HG03442 (cell line): ENCODE results near the gene KATNAL1.

ENCODE experiments used
- ATAC-seq: cut with Tn5 transposase; IDR thresholded peaks from one replicate; pipeline ENCODE4 v1.9.1; 2021; ENCODE audit warnings: mild to moderate bottlenecking, moderate library complexity; ENCODE audit not compliant: unreplicated experiment

The KATNAL1 gene

DNA sequence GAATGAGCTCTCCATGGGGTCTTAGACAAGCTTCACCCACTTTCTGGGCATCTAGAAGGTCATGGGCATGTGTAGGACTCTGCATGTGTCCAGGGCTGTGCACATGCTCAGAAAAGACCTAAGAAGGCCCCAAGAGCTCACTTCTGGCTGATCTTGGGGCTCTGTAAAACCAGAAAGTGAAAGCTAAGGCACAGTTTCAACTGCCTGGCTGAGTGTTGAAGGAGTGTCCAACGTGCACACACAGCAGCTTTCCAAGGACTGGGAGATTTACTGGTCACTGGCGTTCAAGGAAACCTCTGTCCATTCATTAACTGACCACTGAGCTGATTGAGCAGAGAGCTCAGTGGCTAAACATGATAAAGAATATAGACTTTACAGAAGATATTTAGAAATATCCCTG is 137.9 kb downstream of the KATNAL1 start:
- ATAC-seq = no peak

DNA sequence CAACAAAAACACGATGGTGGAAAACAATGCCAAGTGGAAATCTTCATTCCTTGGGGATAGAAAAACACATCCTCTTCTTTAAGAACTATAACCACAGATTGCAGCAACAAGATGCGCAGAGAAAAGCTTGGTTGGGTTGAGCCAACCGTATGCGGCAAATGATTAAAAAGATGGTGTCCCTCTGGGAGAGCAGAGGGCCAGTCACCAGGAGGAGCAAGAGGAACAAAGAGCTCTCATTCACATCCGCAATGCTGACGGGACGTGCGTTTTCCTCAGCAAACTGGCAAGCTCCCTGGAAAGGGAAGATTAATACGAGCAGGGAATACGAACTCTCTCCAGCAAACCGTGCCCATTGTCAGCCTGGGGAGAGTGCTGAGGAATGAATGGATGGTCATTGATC is 141.6 kb downstream of the KATNAL1 start:
- ATAC-seq = no peak

DNA sequence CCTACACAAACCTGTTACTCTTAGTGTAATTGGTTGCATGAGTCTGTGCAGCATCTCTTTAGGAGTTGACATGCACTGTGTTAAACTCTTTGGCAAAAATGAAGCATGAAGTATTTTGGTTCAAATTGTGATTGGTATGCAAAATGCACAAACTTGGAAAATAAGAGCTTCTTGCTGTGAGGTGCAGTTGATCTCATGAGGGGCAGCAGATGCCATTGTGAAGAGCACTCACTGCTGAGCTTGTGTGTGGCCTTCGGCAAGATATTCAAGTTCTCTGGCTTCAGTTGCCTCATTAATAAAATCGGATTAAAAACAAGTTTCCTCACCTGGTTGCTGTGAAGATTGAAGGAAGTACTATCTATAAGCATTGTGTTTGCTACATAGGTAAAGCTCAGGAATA is 142.3 kb downstream of the KATNAL1 start:
- ATAC-seq = no peak

DNA sequence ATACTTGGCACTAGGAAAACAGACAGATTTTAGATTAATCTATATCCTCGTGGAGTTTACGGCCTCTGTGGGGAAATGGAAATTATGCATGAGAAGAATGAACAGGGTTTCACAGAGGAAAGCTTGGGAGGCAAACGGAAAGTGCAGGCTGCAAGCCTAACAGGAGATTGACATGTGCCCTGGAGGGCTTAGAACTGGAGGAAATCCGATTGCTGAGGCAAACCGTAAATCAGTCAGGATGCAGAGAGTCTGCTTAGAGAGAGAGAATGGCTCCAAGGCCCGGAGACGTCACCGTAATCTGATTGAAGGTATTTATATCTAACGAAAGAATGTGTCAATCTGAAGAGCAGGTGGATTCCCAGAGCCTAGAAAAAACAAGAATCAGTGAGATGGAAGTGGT is 143.2 kb downstream of the KATNAL1 start:
- ATAC-seq = no peak

DNA sequence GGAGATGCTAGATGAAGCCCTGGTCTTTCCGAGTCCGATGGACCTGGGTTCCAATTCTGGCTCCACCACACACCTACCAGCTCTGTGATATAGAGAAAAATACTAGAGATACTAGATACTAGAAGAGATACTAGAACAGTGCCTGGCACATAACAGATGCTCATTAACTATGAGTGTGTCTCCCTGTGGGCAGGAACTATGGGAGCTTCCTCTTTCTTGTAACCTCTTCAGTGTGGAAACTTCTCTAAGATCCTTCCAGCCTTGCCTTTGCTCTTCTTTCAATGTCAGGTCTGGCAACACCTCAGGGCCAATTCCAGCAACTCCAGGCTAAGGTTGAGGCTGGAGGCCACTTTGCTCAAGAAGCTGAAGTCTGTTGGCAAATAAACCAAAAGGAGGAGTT is 143.9 kb downstream of the KATNAL1 start:
- ATAC-seq = no peak

DNA sequence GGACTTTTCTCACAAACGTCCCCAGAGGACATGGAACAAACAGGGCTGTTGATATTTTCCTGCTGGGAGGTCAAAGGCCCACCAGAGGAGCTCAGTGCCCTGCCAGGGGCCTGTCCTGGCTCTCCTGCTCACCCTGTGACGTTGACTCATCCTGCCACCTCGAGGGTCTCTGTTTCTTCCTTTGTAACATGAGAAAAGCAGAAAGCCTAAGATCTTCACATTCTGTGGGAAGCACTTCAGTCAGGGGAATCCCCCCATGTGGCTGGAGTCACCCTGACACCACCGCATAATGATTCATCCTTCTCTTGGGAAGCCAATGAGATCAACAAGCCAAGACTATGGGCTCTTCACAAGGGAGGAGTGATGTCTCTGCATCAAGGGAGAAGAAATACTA is 147.9 kb downstream of the KATNAL1 start:
- no peak for ATAC-seq

DNA sequence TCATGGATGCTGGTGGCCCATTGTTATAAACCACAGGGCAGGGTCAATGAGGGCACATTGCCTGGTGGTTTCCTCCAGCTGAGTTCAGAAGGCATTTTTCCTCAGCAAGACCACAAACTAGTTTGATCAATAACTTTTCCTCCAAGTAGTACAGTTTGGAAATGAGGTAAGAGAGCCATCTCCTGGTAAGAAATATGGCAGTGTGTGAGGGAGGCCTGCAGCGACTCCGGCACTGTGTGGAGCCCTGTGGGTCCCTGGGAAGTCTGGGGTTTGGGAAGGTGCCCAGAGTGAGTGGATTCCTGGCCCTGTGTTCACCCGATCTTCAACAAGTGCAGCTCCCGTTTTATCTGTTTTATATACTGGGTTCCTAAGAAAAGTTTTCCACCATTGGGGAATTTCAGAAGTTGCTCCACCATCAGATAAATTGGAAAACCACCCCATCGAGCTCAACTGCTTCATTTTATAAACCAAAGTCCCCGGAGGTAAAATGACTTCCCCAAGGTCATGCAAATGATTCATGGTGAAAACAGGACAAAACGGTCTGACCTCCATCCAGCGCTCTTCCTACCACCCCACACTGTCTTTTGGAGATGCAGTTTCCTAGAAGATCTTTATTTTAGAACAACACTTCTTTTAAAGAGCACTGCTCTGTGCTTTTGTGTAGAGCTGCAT is 148.4 kb downstream of the KATNAL1 start:
- ATAC-seq = no peak

DNA sequence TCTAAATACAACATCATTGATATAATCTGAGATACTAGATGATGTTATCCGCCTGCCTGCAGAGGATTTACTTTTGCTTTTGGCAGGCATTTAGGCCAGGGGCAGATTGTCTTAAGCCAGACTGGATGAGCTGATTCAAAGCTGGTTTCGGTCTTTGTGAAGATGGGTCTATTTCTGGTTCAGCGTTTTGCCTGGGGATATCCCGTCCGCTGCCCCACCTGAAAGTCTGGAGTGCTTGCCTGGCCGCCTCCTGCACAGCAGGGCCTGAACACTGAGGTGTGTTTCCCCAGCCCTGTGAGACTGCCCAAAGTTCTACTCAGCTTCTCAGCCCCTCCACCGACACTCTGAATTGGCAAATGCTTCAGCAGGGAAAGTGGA is 149.7 kb downstream of the KATNAL1 start:
- peak; percentile 48 for ATAC-seq

DNA sequence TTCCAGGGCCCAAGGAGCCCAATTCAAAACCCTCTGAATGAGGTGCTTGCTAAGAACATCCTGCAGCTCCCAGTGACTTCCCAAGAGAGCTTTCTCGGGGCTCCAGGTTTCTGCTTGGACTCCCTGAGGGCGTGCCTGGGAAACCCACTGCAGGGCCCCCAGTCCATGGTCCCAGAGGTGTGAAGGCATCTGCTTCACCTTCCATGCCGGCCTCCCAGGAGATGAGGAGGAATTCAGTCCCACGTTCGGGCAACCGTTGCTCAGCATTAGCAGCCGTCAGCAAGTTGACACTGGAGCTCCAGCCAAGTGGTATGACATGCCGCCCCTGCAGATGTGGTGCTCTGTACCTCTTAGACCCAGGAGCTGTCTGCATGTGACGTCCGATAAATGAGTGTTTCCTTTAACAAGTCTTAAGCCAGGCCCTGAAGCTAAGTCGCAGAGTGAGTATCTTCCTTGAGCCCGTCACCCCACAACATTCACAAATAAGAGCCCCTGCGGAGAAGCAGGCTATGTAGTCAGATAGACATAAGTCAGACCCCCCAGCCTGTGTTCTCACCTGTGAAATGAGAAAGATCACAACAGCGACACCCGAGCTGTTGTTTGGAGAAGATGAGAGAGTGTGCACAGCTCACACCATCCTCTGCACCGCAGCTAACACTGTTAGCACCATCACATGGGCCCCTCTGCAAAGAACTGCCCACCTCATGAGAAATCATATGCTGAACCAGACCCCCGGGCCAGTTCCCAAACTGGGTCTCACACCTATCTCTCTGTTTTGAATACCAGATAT is 150.3 kb downstream of the KATNAL1 start:
- ATAC-seq = no peak

DNA sequence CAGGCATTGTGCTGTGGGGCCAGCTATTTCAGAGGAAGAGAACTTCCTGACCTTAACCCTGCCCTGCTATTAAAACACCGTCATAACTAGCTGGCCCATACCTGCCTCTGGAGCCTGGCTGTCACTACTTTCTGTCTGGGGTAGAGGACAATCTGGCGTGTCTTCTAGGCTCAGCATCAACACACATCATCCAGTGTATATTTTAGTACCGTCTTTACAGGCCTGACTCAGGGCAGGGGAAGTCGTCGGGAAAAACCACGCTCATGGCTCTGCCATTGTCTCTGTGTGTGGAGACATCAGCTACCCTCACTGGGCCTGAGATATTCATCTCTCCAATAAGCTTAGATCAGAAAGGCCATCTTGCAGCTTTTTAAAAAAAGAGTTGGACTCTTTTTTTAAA is 151.1 kb downstream of the KATNAL1 start:
- ATAC-seq = no peak

DNA sequence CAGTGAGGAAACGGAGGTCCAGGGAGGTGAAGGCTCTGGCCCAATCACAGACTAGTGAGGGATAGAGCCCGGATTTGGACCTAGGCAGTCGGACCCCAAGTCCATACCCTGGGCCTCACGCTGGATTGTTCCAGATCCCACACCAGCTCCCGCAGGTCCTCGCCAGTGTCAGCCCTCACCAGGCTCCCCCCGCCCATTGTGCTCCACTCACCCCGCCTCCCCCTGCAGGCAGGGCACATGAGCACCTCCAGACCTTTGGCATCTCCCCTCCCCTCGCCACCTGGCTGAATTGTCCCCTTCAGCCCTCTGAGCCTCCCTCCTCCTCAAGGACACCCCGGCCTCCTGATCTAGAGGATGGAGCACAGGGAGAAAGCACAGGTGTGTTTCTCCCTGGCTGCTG is 152.4 kb downstream of the KATNAL1 start:
- ATAC-seq = no peak

DNA sequence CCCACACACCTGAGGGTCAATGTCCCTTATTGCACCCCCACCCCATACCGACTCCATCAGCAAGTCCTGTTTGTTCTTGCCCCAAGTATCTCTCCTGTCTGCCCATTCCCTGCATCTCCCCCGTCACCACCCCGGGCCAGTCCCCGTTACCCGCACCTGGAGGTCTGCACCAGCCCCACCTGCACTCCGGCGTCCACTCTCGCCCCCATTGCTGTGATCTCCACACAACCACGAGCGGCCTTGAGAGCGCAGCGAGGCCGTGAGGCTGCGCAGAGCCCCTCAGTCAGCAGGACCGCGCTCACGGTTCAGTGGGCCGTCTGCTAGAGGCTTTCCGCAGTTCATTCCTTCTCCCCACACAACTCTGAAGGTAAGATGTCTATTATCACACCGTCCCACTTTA is 152.8 kb downstream of the KATNAL1 start:
- ATAC-seq = no peak

DNA sequence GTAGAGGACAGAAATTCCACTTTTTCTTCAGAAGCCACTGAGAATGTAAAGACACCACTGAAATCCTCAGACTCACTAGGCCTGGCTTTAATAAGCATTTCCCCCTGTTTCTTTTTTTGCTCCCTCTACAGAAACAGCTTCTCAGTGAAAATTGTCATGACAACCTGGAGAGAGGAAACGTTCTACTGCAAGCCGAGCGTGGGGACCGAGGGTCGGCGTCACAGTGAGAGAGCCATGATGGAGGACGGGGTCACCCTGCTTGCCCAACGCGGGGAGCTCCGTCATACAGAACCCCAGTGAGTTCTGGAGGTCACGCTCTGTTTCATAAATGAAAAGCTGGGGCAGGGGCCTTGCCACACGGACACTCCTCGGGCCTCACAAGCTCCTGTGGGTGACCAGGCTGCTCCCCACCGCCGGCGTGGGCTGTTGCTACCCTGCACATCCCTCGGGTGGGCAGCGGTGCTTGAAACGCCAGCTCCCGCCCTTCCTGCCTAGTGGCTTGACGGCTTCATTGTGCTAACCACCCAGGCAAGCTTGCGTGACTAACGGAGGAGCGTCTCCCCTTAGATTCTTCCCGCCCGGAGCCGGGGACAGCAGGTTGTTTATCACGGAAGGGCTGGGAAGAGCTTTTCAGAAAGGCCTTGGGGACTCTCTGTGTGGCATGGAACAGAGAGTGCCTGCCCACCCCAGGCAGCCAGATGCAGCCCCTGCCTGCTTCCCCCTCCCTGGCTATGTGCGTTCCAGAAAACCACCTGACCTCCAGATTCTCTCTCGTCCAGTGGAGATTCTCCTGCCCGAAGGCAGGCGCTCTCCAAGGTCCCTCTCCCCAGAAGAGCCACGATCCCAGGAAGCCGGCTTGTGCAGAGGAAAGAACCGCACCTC is 153.6 kb downstream of the KATNAL1 start:
- no peak for ATAC-seq
